GM18499 (cell line): ENCODE data around the gene POU2F1.
A peak's percentile ranks its signal among the peaks of the same experiment; 100 is the strongest.

ENCODE experiments used
- ATAC-seq: cut with Tn5 transposase; IDR thresholded peaks from one replicate; pipeline ENCODE4 v1.9.1; 2021; ENCODE audit warnings: moderate number of reproducible peaks; ENCODE audit not compliant: insufficient read depth, unreplicated experiment

The POU2F1 gene

GRCh38 chr1:167220537-167221125, at the start of gene POU2F1:
Gene POU2F1, plus strand, starts transcription at chr1:167220886. Its CDS starts 12 bp downstream, at chr1:167220898.
- ATAC-seq, result peak; percentile 31

GRCh38 chr1:167171286-167171929, 49.3 kb upstream of the POU2F1 start:
- no peak for ATAC-seq

- ATAC-seq, result no peak
Measured at GRCh38 chr1:167173516-167174184, 47.0 kb upstream of the POU2F1 start.

GRCh38 chr1:167175901-167176300, 44.8 kb upstream of the POU2F1 start:
- ATAC-seq, result no peak

GRCh38 chr1:167178831-167179230, 41.9 kb upstream of the POU2F1 start:
- ATAC-seq, result no peak

- ATAC-seq, result no peak
Measured at GRCh38 chr1:167182571-167183320, 37.9 kb upstream of the POU2F1 start.

GRCh38 chr1:167184081-167184480, 36.6 kb upstream of the POU2F1 start:
- ATAC-seq, result no peak

GRCh38 chr1:167185062-167185461, 35.6 kb upstream of the POU2F1 start:
- ATAC-seq, result no peak

GRCh38 chr1:167185974-167186657, 34.6 kb upstream of the POU2F1 start:
- no peak for ATAC-seq

GRCh38 chr1:167186771-167187170, 33.9 kb upstream of the POU2F1 start:
- ATAC-seq, result no peak

GRCh38 chr1:167190747-167191237, 29.9 kb upstream of the POU2F1 start:
- no peak for ATAC-seq

- no peak for ATAC-seq
Measured at GRCh38 chr1:167191958-167192357, 28.7 kb upstream of the POU2F1 start.

GRCh38 chr1:167194182-167194581, 26.5 kb upstream of the POU2F1 start:
- no peak for ATAC-seq

GRCh38 chr1:167196166-167196565, 24.5 kb upstream of the POU2F1 start:
- no peak for ATAC-seq

GRCh38 chr1:167197236-167197635, 23.4 kb upstream of the POU2F1 start:
- no peak for ATAC-seq

- no peak for ATAC-seq
Measured at GRCh38 chr1:167197692-167198091, 23.0 kb upstream of the POU2F1 start.

GRCh38 chr1:167198518-167199133, 22.1 kb upstream of the POU2F1 start:
- ATAC-seq, result no peak

- no peak for ATAC-seq
Measured at GRCh38 chr1:167199656-167200055, 21.0 kb upstream of the POU2F1 start.

- ATAC-seq, result no peak
Measured at GRCh38 chr1:167200272-167200671, 20.4 kb upstream of the POU2F1 start.

GRCh38 chr1:167200749-167201148, 19.9 kb upstream of the POU2F1 start:
- ATAC-seq, result no peak
